HEK293 (cell line): ENCODE results near the gene CDKAL1.

Source experiments
- GLI4 ChIP-seq: fragments of 450-650 bp; formaldehyde crosslinking; IDR thresholded peaks from 2 replicates; pipeline ENCODE4 v1.5.1; 2016; ENCODE audit warnings: missing biosample characterization, missing genetic modification characterization
- WT1 ChIP-seq: fragments of 450-650 bp; formaldehyde crosslinking; IDR thresholded peaks from 2 replicates; pipeline ENCODE4 v1.5.1; 2016; ENCODE audit warnings: missing biosample characterization, missing genetic modification characterization
- TF ChIP-seq, protein P1 (sequence below): fragments of 450-650 bp; formaldehyde crosslinking; IDR thresholded peaks from 2 replicates; pipeline ENCODE4 v1.5.1; 2016; ENCODE audit warnings: missing biosample characterization, missing genetic modification characterization

DNA sequence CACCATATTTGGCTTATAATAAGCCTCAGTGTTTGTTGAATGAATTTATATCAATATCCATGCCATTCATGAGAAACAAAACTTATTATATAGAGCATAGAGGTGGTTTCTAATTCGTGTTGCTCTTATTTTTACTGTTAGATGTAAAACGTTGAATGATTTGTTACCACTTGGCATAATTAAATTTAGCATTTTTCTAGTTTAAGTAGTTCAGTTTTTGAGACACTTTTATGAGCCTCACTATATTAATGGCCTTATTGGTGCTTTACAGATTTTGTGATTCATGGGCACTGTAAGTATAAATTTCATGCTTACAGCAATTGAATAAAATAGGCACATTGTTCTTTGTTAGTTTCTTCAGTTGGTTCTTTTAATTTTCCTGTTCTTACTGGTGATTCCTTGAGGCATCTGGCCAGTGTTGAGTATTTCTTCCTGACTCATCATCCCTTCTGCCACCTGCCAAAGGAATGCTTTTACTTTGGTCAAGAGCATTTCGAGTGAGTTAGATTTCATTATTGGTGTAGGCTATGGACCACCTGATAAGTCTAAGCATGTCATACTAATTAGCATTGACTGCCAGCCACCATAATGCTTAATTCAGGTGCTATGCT lies 34.8 kb downstream of the CDKAL1 start:
- no peak for TF ChIP-seq WT1
- TF ChIP-seq GLI4 (tag by site-specific recombination), result no peak
- TF ChIP-seq, protein P1, sequence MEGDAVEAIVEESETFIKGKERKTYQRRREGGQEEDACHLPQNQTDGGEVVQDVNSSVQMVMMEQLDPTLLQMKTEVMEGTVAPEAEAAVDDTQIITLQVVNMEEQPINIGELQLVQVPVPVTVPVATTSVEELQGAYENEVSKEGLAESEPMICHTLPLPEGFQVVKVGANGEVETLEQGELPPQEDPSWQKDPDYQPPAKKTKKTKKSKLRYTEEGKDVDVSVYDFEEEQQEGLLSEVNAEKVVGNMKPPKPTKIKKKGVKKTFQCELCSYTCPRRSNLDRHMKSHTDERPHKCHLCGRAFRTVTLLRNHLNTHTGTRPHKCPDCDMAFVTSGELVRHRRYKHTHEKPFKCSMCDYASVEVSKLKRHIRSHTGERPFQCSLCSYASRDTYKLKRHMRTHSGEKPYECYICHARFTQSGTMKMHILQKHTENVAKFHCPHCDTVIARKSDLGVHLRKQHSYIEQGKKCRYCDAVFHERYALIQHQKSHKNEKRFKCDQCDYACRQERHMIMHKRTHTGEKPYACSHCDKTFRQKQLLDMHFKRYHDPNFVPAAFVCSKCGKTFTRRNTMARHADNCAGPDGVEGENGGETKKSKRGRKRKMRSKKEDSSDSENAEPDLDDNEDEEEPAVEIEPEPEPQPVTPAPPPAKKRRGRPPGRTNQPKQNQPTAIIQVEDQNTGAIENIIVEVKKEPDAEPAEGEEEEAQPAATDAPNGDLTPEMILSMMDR (tag by site-specific recombination), result no peak
